G401 (cell line): ENCODE results near the gene GZMM. TPM values are rescaled to one million over a fixed set of nuclear protein-coding genes. Genes with fewer than 3 reads are reported as not detected.

ENCODE experiments used
- DNase-seq: peaks from one replicate; pipeline ENCODE4 v3.0.0-alpha.2; 2015; ENCODE audit warnings: low spot score
- in situ Hi-C: cut with HindIII; loops from 2 replicates; pipeline ENCODE4 v1.10.0; 2016; ENCODE audit warnings: low sequenced_read_pairs, mixed read lengths
- total RNA-seq: library from RNA; depleted of rRNA; stranded (reverse); fragments of >200 nt; shearing (Covaris generic); gene quantifications from 2 replicates; pipeline ENCODE4 v1.2.3, GENCODE V29; 2014

GZMM gene
- total RNA-seq, 1 experiment from 2014 or later: 0.17 TPM

DNA sequence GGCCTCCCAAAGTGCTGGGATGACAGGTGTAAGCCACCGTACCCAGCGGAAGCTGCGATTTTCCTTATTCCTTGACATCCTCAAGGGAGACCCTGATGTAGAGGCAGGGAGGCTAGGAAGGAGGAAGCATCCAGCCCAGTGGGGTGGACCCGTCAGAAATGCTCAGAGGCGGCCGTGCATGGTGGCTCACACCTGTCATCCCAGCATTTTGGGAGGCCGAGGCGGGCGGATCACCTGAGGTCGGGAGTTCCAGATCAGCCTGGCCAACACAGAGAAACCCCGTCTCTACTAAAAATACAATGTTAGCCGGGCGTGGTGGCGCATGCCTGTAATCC lies 11.6 kb downstream of the GZMM start:
- no peak for DNase-seq
- in situ Hi-C loops: no loop called here

DNA sequence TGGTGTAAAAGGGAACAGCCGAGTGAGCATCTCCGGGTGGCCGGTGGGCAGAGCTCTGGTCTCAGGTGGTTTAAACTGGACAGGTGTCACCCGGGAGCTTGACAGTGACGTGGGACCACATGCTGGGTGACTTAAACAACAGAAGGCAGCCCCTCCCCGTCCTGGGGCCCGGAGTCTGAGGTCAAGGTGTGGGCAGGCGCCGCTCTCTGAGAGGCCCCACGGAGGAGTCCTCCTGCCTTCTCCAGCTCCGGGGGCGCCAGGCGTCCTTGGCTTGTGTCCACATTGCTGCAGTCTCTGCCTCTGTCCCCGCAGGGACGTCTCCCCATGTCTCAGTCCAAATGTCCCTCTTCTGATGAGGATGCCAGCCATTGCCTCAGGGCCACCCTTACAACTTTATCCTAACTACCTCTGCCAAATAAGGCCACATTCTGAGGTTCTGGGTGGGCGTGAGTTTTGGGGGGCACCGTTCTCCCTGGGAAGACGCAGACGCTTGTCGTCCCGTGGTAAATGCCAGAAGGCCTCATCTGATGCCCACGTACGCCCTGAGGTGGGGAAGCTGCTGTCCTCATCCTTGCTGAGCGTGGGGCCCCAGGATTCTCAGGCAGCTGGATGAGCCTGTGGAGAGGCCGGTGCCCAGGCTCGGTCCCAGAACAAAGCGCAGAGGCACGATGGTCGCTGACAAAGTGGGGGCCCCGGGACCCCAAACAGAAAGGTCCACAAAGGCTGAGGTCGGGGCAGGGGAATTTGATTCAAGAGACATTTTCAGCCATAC lies 12.9 kb downstream of the GZMM start:
- DNase-seq: no peak
- in situ Hi-C loops: no loop called here

DNA sequence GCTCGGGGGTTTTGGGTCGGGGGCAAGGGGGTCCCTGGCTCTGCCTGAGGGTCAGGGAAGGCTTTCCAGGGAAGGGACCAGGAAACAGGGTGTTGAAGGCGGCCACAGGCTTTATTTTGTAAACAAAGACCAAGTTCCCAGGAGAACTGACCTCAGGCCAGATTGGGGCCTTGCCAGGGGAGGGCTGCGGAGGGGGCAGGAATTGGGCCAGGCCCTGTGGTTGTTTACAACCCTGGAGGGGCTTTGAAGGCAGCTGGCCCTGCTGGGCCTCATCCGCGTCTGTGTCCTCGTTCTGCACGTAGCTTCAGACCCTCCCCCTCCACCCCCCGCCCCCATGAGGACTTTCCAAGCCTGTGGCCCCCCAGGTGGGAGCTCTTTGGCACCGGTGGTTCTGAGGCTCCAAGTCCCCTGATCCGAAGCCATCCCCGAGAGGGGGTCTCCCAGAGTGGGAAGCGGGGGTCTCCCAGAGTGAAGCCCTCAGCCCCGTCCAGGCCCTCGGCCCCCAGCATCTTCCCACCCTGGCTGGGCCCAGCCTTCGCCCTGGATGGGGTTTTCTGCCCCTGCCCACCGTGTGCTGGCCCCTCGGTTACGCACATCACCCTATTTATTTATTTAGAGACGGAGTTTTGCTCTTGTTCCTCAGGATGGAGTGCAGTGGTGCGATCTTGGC lies 15.1 kb downstream of the GZMM start:
- DNase-seq: no peak
- in situ Hi-C loops: no loop called here

DNA sequence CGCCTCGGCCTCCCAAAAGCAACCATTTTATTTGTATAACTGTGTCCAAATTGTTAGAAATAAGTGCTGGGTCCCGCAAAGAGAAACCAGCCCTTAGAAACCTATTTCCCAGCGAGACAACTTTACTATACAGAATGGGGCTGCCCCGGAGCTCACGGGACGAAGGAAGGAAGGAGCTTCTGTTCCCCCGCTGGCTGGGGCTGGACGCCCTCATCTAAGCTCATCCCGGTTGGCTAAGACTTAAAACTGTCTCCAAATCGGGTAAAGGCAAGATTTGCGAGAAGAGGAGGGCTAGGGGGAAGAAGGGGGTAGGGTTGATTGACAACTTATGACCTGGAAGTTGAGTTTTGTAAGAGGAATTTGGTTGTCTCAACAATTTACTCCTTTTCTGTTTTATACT lies 16.3 kb downstream of the GZMM start:
- in situ Hi-C loops: no loop called here
- DNase-seq: no peak

DNA sequence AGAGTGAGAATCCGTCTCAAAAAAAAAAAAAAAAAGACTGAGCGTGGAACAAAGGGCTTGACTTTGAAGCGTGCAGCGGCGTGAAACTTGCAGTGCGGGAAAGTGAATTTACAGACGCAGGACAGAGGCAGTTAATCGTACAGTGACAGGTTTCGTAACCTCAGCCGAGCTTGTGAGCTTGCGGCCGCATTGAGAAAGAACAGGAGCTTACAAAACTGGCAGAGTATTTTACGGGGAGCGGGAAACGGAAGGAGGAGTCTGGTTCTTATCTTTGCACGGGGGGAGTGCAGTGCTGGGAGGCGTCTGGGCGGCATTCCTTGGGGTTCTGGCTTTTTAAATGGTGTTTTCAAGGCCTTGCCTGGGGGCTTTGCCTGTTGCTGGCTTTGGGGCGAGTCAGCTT lies 22.6 kb downstream of the GZMM start:
- in situ Hi-C loops: no loop called here
- no peak for DNase-seq

DNA sequence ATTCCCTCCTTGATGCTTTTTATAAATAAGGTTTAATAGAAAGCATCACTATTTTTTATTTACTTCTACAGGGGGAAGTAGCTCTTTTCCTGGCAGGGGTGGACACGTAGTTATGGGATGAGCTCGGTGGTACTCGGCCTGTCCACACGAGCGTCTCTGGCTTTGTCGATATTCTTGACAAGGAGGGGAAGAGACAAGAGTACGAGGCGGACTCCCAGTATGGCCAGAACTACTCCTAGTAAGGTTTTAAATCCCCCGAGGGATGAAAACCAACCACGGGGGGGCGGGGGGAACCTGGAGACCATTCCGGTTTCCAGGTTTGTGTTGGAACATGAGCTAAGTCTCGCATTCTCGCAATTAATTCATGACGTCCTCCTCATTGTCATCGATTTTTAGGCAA lies 23.0 kb downstream of the GZMM start:
- in situ Hi-C loops: no loop called here
- DNase-seq: no peak

DNA sequence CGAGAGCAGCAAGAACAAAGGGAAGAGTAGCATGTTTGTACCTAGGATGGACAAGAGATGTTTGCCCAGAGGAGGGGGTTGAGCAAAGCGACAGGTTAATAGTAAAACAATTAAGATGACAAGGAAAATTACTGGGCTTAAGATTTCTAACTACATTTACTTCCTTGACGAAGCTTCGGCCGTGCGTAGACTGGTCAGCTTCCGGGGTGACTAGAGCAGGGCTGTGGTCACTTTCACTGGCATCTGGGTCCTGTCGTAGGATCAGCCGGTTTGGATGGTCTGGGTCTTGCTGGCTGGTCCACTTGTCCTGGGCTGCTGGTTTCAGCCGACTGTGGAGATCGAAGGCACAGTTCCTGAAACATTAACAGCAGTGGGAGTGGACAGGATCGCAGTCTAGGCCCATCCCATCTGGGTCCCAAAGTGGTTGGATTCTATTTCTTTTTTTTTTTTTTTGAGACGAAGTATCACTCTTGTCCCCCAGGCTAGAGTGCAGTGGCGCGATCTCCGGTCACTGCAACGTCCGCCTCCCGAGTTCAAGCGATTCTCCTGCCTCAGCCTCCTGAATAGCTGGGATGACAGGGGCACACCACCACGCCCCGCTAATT lies 23.5 kb downstream of the GZMM start:
- DNase-seq: no peak
- in situ Hi-C loops: no loop called here

DNA sequence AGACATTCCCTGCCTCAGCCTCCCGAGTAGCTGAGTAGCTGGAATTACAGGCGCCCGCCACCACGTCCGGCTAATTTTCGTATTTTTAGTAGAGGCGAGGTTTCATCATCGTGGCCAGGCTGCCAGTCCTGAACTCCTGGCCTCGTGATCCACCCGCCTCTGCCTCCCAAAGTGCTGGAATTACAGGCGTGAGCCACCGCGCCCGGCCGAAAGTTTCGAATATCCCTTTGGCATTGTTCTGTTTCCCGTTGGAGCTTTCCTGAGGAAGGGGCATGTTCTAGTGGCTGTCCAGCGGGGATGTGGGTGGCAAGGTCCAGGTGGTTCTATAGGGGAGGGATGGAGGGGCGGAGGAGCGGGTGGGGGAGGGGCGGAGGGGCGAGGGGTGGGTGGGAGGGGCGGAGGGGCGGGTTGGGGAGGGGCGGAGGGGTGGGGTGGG lies 26.4 kb downstream of the GZMM start:
- in situ Hi-C loops: no loop called here
- DNase-seq: no peak

DNA sequence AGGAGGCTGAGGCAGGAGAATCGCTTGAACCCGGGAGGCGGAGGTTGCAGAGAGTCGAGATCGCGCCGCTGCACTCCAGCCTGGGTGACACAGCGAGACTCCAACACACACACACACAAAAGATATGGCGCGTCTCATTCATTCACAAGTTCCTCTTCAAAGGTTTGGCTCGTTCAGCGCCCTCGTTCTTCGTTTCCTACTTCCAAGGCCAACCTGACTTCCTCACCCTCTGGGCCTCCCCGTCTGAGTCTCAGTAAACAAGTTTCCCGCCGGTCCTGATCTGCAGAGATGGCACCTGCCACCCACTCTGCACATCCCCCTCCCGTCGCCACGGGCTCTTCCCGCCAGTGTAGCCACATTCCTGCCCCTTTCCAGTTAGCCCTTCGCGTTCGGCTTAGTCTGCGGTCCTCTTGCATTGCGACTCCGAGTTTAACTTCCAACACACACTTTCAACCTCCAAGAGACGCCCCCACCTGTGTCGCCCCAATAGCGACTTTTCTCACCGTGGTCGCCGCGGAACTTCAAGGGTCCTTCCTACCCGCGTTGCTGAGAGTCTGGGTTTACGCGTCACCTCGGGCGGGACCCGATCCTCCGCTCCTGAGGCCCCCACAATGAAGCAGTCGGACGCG lies 27.2 kb downstream of the GZMM start:
- DNase-seq: peak; percentile 33
- in situ Hi-C loops: no loop called here

DNA sequence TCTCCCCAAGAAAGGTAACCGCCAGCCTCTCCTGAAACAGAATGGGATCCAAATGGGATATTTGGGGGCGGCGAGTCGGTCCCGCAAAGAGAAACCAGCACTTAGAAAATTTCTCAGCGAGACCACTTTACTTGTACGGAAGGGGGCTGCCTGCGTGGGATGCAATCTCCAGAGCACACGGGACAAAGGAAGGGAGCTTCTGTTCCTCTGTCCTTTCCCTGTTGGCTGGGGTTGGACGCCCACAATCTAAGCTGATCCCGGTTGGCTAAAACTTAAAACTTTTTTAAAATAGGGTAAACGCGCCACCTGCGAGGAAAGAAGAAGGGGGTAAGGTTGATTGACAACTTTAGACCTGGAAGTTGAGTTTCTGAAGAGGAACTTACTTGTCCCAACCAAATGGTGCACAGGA lies 27.7 kb downstream of the GZMM start:
- in situ Hi-C loops: no loop called here
- peak; percentile 53 for DNase-seq

DNA sequence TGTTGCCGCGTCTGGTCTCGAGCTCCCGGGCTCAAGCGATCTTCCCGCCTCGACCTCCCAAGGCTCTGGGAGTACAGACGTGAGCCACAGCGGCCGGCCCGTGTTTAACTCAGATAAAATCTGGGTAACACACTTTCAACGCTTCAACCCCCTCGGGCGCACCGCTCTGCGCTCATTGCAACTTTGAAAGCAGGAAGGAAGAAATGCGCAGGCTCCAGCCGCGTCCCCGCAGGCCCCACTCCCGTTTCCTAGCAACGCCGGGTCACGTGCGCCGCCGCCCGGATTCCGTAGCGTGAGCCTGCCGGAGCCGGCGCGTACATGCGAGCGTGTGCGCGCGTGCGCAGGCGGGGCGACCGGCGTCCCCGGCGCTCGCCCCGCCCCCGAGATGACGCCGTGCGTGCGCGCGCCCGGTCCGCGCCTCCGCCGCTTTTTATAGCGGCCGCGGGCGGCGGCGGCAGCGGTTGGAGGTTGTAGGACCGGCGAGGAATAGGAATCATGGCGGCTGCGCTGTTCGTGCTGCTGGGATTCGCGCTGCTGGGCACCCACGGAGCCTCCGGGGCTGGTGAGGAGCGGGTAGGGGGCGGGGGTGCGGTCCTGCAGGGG lies 28.4 kb downstream of the GZMM start, which contains the start of gene BSG:
Gene BSG, plus strand, starts transcription at position 457 of the 603 bp plus-strand sequence. Its CDS starts 39 bp downstream, at position 496.
- DNase-seq: peak; percentile 94
- in situ Hi-C loops: no loop called here

DNA sequence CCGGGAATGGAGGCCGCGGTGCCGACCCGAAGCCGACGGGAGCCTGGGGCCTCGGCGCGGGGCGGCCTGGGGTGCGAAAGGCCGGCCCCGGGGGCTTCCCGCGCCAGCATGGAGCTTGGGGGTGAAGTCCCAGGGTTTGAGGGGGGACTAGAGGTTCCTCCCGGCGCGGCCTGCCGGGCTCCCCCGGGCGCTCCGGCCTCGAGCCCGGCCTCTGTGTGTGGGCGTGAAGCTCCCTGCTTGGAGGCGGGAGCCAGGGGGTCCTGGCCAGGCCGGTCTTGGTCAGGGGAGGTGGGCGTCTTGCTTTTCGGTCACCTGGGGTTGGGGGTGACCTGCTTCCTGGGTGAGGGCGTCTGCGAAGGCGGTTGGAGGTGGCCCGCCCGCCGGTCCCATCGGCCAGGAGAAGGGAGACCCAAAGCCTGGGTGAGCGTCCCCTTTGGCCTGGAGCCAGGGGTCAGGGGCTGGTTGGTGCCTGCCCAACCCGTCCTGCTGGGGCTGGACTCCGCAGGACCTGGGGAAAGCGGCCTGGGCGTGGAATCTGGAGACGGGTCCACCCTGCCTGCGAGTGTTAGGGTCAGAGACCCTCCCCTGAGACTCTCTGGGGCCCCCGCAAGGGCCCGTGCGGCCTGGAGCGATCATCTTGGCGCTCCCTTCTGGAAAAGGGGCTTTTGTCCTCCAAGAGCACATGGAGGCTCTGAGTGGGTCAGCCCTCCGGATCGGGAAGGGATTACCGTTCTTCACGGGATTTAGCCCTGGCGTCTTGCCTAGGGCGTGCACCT lies 29.1 kb downstream of the GZMM start:
- in situ Hi-C loops: no loop called here
- no peak for DNase-seq

DNA sequence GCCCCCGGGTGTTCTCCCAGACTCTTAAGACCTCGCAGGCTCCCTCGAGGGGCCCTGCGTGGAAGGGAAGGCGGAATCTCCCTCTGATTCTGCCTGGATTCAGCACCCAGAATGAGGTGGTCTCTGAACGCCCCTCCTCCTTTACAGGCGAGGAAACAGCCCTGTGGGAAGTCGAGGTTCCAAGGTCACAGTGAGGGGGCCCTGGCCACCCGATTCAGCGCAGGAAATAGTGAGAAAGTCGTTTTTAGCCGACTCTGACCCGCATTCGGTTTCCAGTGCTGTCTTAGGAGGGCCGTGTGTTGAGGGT lies 29.6 kb downstream of the GZMM start:
- DNase-seq: no peak
- in situ Hi-C loops: no loop called here

DNA sequence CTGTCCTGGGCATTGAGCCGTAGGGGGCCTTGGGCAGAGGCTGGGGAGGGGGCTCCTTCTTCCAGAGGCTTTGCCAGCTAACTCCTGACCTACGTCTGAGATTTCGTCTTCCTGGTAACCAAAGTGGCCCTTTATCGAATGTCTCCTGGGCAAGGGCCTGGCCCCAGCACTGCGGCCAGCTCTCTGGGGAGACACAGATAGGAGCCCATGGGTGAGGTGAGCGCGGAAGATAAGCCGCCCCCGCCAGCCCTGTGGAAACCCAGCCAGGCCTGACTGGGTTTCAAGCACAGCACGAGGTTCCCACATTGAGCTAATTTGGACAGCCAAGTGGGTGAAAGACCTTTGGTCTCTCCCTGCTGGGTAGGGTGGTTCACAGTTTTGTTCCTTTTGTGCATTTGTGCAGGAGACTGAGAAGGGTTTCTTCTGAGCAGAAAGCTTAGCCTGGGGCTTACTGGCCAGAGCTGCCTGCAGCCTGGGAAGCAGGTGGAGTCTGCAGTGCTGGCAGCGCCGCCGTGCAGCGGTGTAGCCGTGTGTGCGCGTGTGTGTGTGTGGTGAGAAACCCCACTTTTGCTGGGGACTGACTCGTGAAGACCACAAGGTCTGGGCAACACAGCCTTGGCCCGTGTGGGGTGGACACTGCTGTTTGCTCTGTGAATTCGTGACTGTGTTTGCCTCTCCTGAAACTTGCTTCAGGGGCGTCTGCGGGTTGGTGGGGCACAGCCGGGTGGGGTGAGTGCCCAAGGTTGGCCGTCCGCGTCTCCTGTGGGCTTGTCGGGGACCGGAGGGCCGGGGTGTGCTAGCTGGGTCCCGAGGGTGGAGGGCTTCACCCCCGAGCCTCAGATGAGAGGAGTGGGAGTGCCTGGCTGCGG lies 31.0 kb downstream of the GZMM start:
- in situ Hi-C loops: no loop called here
- DNase-seq: peak; percentile 59

DNA sequence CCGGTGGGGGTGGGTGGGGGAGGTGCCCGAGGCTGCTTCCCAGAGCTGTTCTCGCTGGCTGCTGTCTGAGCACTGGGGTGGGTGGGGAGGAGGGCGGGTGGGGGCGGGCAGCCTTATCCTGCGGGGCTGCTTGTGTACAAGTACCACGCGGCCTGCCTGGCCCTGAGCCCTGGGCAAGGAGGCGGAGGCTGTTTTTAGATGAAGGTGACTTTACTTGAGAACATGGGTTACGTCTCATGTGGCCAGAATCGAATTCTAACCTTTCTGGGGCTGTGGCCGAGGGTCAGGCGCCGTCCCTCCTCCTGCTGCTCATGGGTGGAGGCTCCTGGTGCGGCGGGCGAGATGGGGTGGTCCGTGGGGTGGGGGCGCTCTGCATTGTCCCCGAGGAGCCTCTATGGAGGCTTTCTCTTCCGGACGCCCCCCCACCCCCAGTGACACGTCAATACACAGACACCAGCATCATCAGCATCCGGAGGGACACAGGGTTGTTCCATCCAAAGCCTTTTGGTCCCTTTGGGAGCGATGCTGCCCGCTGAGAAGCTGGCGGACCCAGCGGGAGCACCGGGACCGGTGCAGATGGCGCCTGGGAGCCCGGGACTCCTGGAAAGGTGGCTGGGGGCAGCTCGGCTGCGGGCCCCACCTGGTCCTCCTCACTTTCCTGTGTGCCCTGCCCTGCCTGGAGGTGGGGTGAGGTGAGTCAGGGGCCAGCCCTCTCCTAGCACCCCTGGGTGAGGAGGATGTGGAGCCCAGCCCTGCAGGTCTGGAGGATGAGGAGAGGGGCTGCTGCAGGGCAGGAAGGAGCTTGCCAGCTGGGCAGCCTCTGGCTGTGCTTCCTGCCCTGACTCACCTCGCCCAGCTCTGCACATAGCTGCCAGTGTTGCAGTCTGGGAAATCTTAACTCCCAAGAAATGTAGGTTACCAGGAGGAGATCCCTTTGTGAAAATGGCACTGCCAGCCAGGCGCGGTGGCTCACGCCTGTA lies 32.0 kb downstream of the GZMM start:
- no peak for DNase-seq
- in situ Hi-C loops: no loop called here

DNA sequence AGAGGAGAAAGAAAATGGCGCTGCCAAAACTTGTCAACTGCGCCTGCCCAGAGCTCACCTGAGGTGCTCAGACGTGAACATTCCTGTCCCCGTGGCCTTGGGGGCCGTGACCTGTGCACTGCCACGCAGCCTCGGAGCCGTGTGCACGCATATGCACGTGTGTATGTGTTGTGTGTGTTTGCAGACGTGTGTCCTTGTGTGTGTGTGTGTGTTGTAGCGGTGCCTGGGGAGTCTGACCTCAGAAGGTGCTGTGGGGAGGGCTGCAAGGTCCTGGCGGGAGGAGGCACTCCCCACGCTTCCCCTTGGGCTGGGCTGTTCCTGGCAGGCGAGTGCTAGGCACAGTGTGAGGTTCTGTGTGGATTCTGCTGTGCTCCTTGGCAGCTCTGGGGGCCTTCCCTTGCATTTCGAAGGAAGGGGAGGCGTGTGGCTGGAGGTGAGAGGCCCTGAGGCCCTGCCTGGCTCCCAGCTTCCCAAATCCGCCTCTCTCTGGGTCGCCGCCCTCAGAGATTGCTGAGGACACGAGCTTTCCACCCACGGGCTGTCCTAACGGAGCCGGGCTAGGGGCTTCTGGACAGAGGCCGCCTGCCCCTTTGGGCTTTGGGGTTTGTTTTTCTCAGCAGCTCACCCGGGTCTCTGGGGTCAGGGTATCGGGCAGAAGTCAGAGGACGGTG lies 33.0 kb downstream of the GZMM start:
- DNase-seq: no peak
- in situ Hi-C loops: no loop called here
